A549 (cell line): ENCODE results near the gene FAM131C. TPM values are rescaled to one million over a fixed set of nuclear protein-coding genes. Genes with fewer than 3 reads are reported as not detected.
"Not testable (repeated sequence)": the region's sequence is repeated elsewhere in the genome, so short reads cannot be mapped to it uniquely, and the experiment has no call there.

Experiments
- ATAC-seq, 2 experiments: fragments of 200-7000 bp in 1 of 2; fragments of >200 bp in 1 of 2; cut with Nextera tagmentation in 1 of 2; cut with Tn5 transposase in 1 of 2; 3 replicates each; pipeline versions ENCODE4 v1.8.0 to v1.9.1; 2018 to 2020; ENCODE audit warnings: mild to moderate bottlenecking in 1 of 2, moderate library complexity in 1 of 2
- CTCF ChIA-PET: fragments of 300-600 bp; sonication (Branson Sonifier 250); formaldehyde crosslinking; extraction: SDS; loops from one replicate; lab custom pipeline; 2021; ENCODE audit warnings: antibody characterized with exemption, inconsistent platforms; lab: Yijun Ruan, JAX
- POLR2A ChIA-PET: fragments of 350-600 bp; formaldehyde crosslinking; extraction: SDS; loops from one replicate; lab custom pipeline; 2021; ENCODE audit warnings: antibody characterized with exemption, inconsistent platforms; lab: Yijun Ruan, JAX
- DNase-seq, 2 experiments: peaks; one replicate each; pipeline versions ENCODE4 v3.0.0 to v3.0.0-alpha.2; 2011 to 2016; ENCODE audit warnings: low read depth in 1 of 2, low spot score in 1 of 2
- FAIRE-seq: peaks from 2 replicates; lab custom pipeline; 2011; peaks lifted over from hg19 to GRCh38; lab: Jason Lieb, UNC
- H3K27ac ChIP-seq, 2 experiments: fragments of >200 bp; sonication (Bioruptor Twin); formaldehyde crosslinking; 3 replicates each; pipeline ENCODE4 v1.5.1; 2016 to 2017
- H3K4me1 ChIP-seq: fragments of >200 bp; sonication (Bioruptor Twin); formaldehyde crosslinking; 3 replicates; pipeline ENCODE4 v1.6.1; 2016
- H3K4me2 ChIP-seq: fragments of >200 bp; sonication (Bioruptor Twin); formaldehyde crosslinking; 3 replicates; pipeline ENCODE4 v1.6.1; 2016
- H3K4me3 ChIP-seq: fragments of >200 bp; sonication (Bioruptor Twin); formaldehyde crosslinking; 3 replicates; pipeline ENCODE4 v1.5.1; 2016
- H3K9me3 ChIP-seq: fragments of >200 bp; sonication (Bioruptor Twin); formaldehyde crosslinking; 3 replicates; pipeline ENCODE4 v1.6.1; 2016
- E2F6 ChIP-seq: IDR thresholded peaks from 2 replicates; pipeline ENCODE4 v1.6.1; 2012; ENCODE audit warnings: low read depth, borderline replicate concordance
- EHF ChIP-seq: fragments of 250-450 bp; sonication (Bioruptor Pico); IDR thresholded peaks from 2 replicates; pipeline ENCODE4 v1.5.0; 2020; ENCODE audit warnings: mild to moderate bottlenecking
- EP300 ChIP-seq, 2 experiments: fragments of >200 bp; sonication (Bioruptor Twin); formaldehyde crosslinking; IDR thresholded peaks; 2 replicates in 1 of 2; 3 replicates in 1 of 2; pipeline ENCODE4 v1.6.1; 2016 to 2017
- FOXS1 ChIP-seq: fragments of 250-450 bp; sonication (Bioruptor Pico); IDR thresholded peaks from 2 replicates; pipeline ENCODE4 v1.5.0; 2020; ENCODE audit warnings: mild to moderate bottlenecking, moderate library complexity
- HDAC2 ChIP-seq: fragments of 200-600 bp; sonication (generic); IDR thresholded peaks from 2 replicates; pipeline ENCODE4 v1.6.1; 2016
- HES2 ChIP-seq: fragments of >200 bp; sonication (Bioruptor Twin); formaldehyde crosslinking; IDR thresholded peaks from 2 replicates; pipeline ENCODE4 v1.6.1; 2016
- HMGXB4 ChIP-seq: fragments of 250-450 bp; sonication (Bioruptor Pico); IDR thresholded peaks from 2 replicates; pipeline ENCODE4 v1.5.0; 2021; ENCODE audit warnings: mild to moderate bottlenecking, moderate library complexity, borderline replicate concordance
- HOXB13 ChIP-seq: fragments of 250-450 bp; sonication (Bioruptor Pico); IDR thresholded peaks from 2 replicates; pipeline ENCODE4 v1.5.0; 2020; ENCODE audit warnings: low read depth, mild to moderate bottlenecking, moderate library complexity
- JUN ChIP-seq, 2 experiments: fragments of >200 bp; sonication (Bioruptor Twin); formaldehyde crosslinking; IDR thresholded peaks; 2 replicates in 1 of 2; 3 replicates in 1 of 2; pipeline ENCODE4 v1.6.1; 2016 to 2017
- MAFK ChIP-seq: fragments of 450-650 bp; IDR thresholded peaks from 2 replicates; pipeline ENCODE4 v1.6.1; 2014; ENCODE audit not compliant: partially characterized antibody
- MAZ ChIP-seq: fragments of 150-350 bp; IDR thresholded peaks from 2 replicates; pipeline ENCODE4 v1.6.1; 2014; ENCODE audit warnings: antibody characterized with exemption, low read depth, low read length, borderline replicate concordance
- NFE2L2 ChIP-seq: fragments of 150-350 bp; conservative IDR thresholded peaks from 2 replicates; pipeline ENCODE4 v1.6.1; 2014; ENCODE audit warnings: low read length
- PHF8 ChIP-seq: fragments of 200-600 bp; sonication (generic); IDR thresholded peaks from 2 replicates; pipeline ENCODE4 v1.6.1; 2016; ENCODE audit warnings: low read depth, mild to moderate bottlenecking, antibody characterized with exemption, moderate library complexity, borderline replicate concordance
- POLR2A ChIP-seq: IDR thresholded peaks from 2 replicates; pipeline ENCODE4 v1.6.1; 2012; ENCODE audit warnings: mild to moderate bottlenecking, low read length
- RAD21 ChIP-seq, 2 experiments: fragments of >200 bp in 1 of 2; sonication (Bioruptor Twin) in 1 of 2; formaldehyde crosslinking in 1 of 2; IDR thresholded peaks in 1 of 2; conservative IDR thresholded peaks in 1 of 2; 2 replicates in 1 of 2; 3 replicates in 1 of 2; pipeline ENCODE4 v1.6.1; 2012 to 2018; ENCODE audit warnings: inconsistent platforms in 1 of 2
- RARB ChIP-seq: fragments of 250-450 bp; sonication (Bioruptor Pico); IDR thresholded peaks from 2 replicates; pipeline ENCODE4 v1.8.0; 2021; ENCODE audit warnings: mild to moderate bottlenecking, moderate library complexity
- SMC3 ChIP-seq: fragments of >200 bp; sonication (Bioruptor Twin); formaldehyde crosslinking; IDR thresholded peaks from 3 replicates; pipeline ENCODE4 v1.6.1; 2018; ENCODE audit warnings: inconsistent platforms
- SREBF2 ChIP-seq: fragments of 450-650 bp; IDR thresholded peaks from 2 replicates; pipeline ENCODE4 v1.6.1; 2014; ENCODE audit warnings: mild to moderate bottlenecking, moderate library complexity
- TFCP2L1 ChIP-seq: fragments of 250-450 bp; sonication (Bioruptor Pico); IDR thresholded peaks from 2 replicates; pipeline ENCODE4 v1.5.0; 2021; ENCODE audit warnings: mild to moderate bottlenecking
- USF2 ChIP-seq: fragments of 450-650 bp; IDR thresholded peaks from 2 replicates; pipeline ENCODE4 v1.6.1; 2014; ENCODE audit warnings: antibody characterized with exemption
- ZFP36 ChIP-seq: fragments of 450-650 bp; IDR thresholded peaks from 2 replicates; pipeline ENCODE4 v1.6.1; 2014; ENCODE audit warnings: borderline replicate concordance; ENCODE audit not compliant: partially characterized antibody
- ZNF302 ChIP-seq: fragments of 250-450 bp; sonication (Bioruptor Pico); IDR thresholded peaks from 2 replicates; pipeline ENCODE4 v1.9.0; 2021; ENCODE audit warnings: inconsistent platforms, mild to moderate bottlenecking, moderate library complexity
- ZSCAN20 ChIP-seq: fragments of 250-450 bp; sonication (Bioruptor Pico); IDR thresholded peaks from 2 replicates; pipeline ENCODE4 v1.8.0; 2022; ENCODE audit warnings: mild to moderate bottlenecking, moderate library complexity
- WGBS: methylation state at CpG from one replicate; pipeline ENCODE4 v1.1.6; 2017; ENCODE audit errors: missing lambda C conversion rate; 5-methylcytosine and 5-hydroxymethylcytosine counted together
- polyA plus RNA-seq, 4 experiments: library from polyadenylated mRNA; depleted of rRNA in 3 of 4; stranded (reverse); fragments of >200 nt; fragmentation: RNase III in 1 of 4; extraction: RNeasy Plus Mini Kit Qiagen cat#74134 plus additional on column Dnase treatment in 1 of 4; gene quantifications; 2 replicates in 3 of 4; 3 replicates in 1 of 4; pipeline ENCODE4 v1.2.3, GENCODE V29; 2011 to 2017
- TF ChIP-seq, protein P1 (sequence below): fragments of 250-450 bp; sonication (Bioruptor Pico); IDR thresholded peaks from 2 replicates; pipeline ENCODE4 v1.5.0; 2020; ENCODE audit warnings: low read depth, mild to moderate bottlenecking, moderate library complexity

FAM131C gene
- polyA plus RNA-seq, 2 of the 4 experiments (the other 2 are of a cell fraction), result 2.3 to 6.7 TPM

DNA sequence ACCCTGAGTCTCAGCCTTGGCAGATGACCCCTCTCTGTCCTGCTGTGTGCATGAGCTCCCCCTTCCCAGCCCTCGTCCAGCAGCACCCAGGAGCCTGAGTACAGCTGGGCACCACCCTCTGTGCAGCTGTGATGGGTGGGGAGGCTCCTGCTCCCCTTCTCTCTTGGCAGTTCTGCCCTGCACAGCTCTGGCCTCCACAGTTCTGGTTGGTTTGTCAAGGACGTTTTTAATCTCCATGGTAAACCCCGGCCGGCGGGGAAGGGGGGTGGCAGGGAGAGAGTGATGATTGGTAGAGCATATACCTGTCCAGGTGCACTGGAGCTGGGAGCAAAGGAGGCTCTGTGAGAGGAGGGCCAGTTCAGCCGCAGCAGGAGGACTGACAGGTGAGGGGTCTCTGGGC is 51.8 kb downstream of the FAM131C start, which contains the start of gene CLCNKA:
CLCNKA (plus strand) TSS at position 356 of the 400 bp plus-strand sequence. CDS start 584 bp downstream, outside the sequence.
- ATAC-seq, result no peak
- no peak for DNase-seq
- no peaks in the 10 kb centered on the region for H3K9me3 ChIP-seq
- TF ChIP-seq HOXB13 (no peak), TFCP2L1 (no peak), E2F6 (no peak), RARB (CRISPR knock-in tag) (no peak), JUN (IDR thresholded peaks at IDR 0.05) (no peak), ZFP36 (no peak), USF2 (no peak), MAZ (no peak), HDAC2 (no peak), SREBF2 (no peak), NFE2L2 (no peak), PHF8 (no peak)
- TF ChIP-seq, protein P1, sequence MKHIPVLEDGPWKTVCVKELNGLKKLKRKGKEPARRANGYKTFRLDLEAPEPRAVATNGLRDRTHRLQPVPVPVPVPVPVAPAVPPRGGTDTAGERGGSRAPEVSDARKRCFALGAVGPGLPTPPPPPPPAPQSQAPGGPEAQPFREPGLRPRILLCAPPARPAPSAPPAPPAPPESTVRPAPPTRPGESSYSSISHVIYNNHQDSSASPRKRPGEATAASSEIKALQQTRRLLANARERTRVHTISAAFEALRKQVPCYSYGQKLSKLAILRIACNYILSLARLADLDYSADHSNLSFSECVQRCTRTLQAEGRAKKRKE (CRISPR knock-in tag), result no peak
- TF ChIP-seq, all 56 proteins: peak for 0
- Histone ChIP-seq H3K4me2 (no peak within 1 kb of the TSS), H3K4me3 (no peak within 1 kb of the TSS), H3K27ac (no peak within 1 kb of the TSS), H3K4me1 (no peaks in the 10 kb centered on the region)
- WGBS, result 77% methylated on average over 5 of the region's 6 CpGs
- FAIRE-seq, result no peak
- CTCF ChIA-PET, result interaction anchor here (0.6 to 2.3 kb wide), 3 partner anchors 10 to 238 kb away, joined by 3 to 8 read pairs (median 5); no protein-coding TSS in a partner anchor
- POLR2A ChIA-PET, result no interaction called here

DNA sequence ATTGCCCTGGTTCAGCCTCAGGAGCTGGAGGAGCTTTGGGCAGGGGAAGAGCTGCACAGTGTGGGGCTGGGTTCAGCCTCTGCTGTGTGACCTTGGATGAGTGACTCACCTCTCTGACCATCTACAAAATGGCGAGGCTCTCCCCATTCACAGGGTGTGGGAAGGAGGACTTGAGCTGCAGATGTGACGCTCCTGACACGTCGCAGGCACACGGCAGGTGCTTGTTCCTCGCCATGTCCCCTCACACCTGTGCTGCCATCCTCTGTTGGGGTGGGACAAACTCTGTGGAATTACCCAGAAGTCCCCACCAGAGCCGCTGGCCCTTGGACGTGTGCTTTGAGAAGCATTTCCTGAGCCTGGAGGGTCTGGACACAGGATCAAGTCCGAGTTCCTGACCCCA is 52.6 kb downstream of the FAM131C start:
- H3K4me1 ChIP-seq, H3K9me3 ChIP-seq, DNase-seq, POLR2A ChIA-PET, H3K4me2 ChIP-seq, H3K4me3 ChIP-seq, FAIRE-seq, H3K27ac ChIP-seq: not testable (repeated sequence)
- 58% methylated on average over 3 of the region's 9 CpGs for WGBS
- CTCF ChIA-PET, result interaction anchor here (1.3 to 1.7 kb wide), 2 partner anchors 11 to 52 kb away, joined by 3 to 5 read pairs; partner anchors contain the start of gene FAM131C
- ATAC-seq, result peak; percentile 14 to 22; a peak in 2 of 6 replicates

DNA sequence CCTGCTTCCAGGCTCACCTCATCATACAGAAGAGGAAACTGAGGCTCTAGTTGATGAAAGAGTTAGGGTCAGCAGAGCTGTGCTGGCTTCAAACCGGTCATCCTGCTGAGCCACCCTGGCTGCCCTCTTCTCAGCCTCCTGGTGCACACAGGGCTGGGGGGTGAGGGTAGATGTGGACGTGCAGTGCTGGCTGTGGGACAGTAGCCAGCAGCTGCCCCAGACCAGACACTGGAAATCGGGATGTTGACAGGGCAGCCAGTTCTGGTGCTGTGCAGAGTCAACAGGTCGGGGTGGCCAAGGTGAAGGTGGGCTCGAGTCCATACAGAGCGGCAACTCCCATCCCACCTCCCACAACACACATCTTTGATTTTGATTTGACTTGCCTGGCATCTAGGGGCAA is 53.1 kb downstream of the FAM131C start:
- FAIRE-seq, result no peak
- ChIA-PET POLR2A (no interaction called here), CTCF (interaction anchor here (0.6 to 2.4 kb wide), 4 partner anchors 11 to 440 kb away, joined by 3 to 12 read pairs (median 5); partner anchors contain the start of gene FAM131C)

More for the DNA sequence above, 53.1 kb downstream of the FAM131C start:
- H3K4me1 ChIP-seq, result peaks cover 6% of the 10 kb centered on the region; the same call in 2 of the 3 replicates
- no peak overlapping the region for H3K4me3 ChIP-seq
- no peaks in the 10 kb centered on the region for H3K9me3 ChIP-seq
- H3K27ac ChIP-seq, result no peak overlapping the region
- 73% methylated on average over 6 of the region's 6 CpGs for WGBS
- no peak overlapping the region for H3K4me2 ChIP-seq
- ATAC-seq (no peak), DNase-seq (no peak)
- TF ChIP-seq EP300 (IDR thresholded peaks at IDR 0.05) (no peak), FOXS1 (CRISPR knock-in tag) (no peak), HMGXB4 (CRISPR knock-in tag) (no peak), SMC3 (no peak), MAFK (no peak), EHF (no peak), POLR2A (no peak), ZSCAN20 (CRISPR knock-in tag) (no peak), HES2 (no peak), RAD21 (conservative IDR thresholded peaks at IDR 0.05 in 1 of 2, IDR thresholded peaks at IDR 0.05 in 1 of 2) (no peak), ZFP36 (no peak), NFE2L2 (no peak), ZNF302 (CRISPR knock-in tag) (no peak), E2F6 (no peak)
- TF ChIP-seq, protein P1 (CRISPR knock-in tag), result no peak
